Left kidney (tissue), 2 donors: ENCODE measurements around the gene CACNB4. TPM values are rescaled to one million over a fixed set of nuclear protein-coding genes. Genes with fewer than 3 reads are reported as not detected.
A peak's percentile ranks its signal among the peaks of the same experiment; 100 is the strongest.
"Not testable (repeated sequence)": the region's sequence is repeated elsewhere in the genome, so short reads cannot be mapped to it uniquely, and the experiment has no call there.

ENCODE experiments used
- DNase-seq: peaks from one replicate; pipeline ENCODE4 v3.0.0-alpha.2; 2013
- polyA plus RNA-seq: library from polyadenylated mRNA; unstranded; fragments of 120-200 nt; gene quantifications from one replicate; pipeline ENCODE4 v1.2.1, GENCODE V29; 2013; ENCODE audit not compliant: insufficient read length

CACNB4 gene
- polyA plus RNA-seq, 1 donor: 15.5 TPM

DNA sequence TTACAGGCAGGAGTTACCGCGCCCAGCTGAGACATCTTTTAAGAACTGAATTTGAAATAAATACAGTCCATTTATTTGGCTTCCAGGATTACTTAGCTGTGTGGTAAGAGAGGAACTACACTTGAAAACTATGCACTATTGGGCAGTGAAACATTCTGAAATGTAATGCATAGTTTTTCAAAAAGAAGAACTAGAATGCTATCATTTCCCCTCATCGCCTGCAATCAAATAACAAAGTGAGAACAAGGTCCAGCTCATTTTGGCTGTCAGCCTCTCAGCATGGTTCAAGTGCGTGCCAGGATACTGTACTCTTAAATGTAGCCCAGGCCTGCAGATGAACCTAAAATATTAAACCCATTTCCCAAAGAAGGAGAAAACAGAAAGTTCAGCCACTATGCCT, 194.0 kb downstream of the CACNB4 start:
- DNase-seq: no peak

DNA sequence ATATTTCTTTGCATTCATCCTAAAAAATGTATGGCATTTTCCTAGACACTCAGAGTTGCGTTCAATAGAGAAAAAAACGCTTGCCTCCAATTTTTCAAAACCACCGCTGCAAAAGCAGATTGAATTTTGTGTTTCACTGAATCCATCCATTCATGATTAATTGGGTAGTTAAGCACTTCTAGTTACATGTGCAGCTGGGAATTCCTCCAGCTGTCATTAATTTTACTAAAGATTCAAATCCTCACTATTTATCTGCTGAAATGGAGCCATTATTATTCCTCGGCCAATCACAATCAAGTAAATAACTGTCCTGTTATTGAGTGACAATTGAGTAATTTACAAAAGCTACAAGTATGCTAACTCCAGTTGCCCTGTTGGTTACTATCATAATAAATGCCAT, 194.8 kb downstream of the CACNB4 start:
- no peak for DNase-seq

DNA sequence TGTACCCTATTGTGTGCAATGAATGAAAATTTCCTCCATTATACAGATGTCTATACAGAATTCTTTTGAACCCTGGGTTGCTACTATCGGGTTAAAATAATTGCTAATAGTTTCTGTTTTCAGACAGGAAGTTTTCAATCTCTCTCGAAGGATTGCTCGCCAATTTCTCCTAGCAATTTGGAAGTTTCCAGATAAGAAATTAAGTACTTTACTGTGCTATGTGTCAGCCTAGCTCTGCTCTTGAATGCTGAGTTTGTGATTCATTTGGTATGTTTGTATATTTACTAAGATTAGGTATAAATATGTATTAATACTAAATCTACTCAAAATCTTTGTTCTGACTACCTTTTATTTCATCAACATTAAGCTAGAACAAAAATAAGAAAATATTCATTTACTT, 196.0 kb downstream of the CACNB4 start:
- DNase-seq: no peak

DNA sequence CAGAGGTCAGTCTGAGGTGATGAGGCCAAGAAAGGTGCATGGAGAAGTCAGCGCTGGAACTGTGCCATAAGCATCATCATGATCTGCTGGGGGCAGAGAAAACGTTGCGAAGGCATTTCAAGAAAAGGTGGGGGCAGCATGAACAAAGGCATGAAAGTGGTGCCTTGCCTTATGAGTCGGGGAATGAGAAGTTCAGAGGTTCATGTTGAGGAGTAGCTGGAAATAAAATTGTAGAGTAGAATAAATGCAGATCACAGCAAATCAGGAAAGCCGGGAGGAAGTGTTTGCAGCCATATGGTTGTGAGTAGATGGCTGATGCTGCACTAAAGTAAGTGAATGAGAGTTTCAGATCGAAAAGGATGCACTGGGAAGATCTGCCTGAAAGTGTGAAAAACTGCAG, 198.5 kb downstream of the CACNB4 start:
- no peak for DNase-seq

DNA sequence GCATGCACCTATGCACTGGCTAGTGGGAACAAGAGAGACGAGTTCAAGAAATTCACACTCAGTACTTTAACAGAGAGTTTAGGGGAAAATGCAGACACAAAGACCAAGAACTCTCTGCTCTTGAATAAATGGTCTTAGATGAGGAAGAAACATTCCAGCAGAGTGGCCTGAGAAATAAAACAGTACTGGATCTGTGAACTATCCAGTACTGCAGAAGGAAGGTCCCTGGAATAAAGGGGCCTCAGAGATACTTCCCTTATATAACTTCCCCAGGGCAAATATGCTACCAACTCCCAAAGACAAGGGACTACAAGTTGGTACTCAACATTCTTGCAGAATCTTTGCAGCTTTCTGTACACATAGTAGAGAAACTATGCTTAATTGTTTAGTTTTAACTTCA, 199.7 kb downstream of the CACNB4 start:
- no peak for DNase-seq

DNA sequence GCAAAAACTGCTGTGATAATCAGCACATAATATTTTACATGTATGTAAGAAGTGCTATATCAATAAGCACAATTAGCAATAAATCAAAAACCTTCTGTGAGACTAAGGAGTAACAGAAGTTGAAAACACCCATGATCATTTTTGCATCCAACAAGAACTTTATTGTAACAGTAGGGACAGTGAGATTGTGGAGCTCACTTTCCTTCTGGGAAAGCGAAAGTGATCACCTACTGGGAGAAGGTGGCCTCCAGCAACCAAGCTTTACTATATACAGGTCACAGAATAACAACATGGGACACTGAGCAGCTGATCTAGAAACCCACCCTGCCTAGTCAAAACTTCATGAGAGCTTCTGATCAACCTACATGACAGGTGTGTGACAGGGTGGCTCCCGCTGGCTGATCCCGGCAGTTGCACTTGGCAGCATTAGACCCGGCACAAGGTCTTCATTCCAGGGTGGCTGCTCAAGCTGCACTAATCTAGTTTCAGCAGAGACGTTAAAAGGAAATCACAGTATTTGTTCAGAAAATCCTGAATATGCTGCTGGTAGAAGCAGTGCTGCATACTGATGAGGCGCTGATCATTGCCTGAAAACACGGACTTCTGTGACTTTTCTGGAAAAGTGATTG, 207.2 kb downstream of the CACNB4 start:
- DNase-seq: peak; percentile 11

DNA sequence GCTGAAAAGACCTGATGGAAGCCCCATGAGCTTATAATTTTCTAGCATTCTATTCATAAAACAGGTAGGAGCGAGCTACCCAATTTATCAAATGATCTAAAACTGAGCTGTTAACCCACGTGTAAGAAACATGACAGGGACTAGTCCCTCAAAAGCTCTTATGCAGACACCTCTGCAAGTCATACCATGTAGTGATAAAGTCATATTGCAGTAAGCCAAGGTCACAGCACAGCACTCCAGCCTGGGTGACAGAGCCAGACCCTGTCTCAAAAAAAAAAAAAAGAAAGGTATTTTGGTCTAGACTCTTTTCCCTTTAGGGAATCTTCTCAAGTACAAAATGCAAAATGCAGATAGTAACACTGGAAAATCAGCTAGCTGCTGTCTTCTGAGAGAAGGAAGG, 211.7 kb downstream of the CACNB4 start:
- no peak for DNase-seq

DNA sequence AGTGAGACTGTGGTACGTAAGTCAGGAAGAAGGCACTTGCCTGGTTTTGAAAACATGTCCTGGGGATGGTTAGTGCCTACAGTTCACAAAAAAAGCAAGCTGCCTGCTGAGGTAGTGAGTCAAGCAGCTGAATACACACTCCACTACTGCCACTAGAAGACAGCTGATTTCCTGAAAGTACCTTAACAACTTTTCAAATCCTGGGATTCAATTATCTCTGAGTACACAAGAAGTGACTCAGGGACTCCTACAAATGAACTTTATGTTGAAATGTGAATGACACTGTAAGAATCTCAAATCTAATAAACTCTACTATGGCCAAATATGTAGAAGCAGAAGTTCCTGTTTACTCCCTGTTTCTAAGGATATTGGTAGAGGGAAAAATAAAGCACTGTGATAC, 212.6 kb downstream of the CACNB4 start:
- no peak for DNase-seq

DNA sequence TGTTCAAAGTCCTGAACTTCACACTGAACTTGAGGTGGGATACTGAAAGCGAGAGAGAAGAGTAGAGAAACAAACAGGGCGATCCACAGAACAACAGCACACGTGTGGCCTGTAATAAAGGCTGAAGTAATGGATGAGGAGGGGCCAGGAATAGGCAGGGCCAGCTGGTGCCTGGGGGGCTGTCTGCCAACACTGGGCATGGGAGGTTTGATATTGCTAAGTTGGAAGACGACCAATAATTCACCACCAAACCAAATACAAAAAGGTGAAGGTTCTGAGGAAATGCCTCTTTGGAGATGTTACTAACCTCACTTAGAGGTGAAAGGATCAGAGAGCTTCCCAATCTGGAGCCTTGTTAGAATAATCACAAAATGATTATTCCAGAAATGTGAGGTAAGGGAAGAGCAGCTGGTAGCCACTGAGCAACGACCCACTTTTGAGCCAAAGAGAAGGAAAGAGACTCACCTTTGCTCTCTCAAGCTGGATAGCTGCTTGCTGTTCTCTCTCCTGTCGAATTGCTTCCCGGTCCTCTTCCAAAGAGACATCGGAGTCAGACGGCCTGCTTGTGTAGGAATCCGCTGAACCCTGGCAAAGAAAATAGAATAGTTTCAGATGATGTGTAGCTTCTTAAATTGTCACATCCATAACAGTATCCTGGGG, 215.9 kb downstream of the CACNB4 start:
- DNase-seq: no peak

DNA sequence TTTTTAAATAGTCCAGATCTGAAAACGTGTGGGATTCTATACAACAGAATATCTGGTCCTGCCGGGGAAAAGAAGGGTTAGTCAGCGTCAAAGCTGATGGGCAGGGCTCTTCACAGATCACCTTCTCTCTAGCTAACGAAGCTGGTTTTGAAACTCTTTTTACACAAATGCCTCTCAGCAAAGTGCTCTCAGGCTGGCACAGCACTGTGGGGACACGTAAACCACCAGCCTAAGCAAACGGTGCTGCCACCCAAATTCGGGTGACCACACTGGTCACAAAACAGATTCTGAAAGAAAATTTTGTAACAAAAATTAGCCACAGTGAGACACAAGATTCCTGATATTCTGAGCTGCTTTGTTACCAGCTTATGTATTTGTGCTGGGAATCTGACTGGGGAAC, 217.5 kb downstream of the CACNB4 start:
- DNase-seq: no peak

DNA sequence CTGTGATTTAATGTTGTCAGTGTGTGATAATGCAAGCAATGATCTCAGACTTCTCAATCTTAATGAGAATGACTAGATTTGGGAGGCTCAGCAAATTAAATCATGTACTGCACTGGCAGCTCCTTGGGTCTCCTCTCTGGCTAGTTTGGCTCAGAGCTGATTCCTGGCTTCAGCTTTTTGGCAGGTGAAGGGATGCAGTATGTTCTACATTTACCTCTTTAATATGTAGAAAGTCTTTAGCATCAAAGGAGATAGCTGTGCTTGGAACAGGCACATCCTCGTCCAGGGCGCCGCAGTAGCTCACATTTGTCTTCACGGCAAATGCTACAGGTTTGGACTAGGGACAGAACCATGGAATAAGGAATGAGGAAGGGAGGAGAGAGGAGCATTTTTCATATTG, 218.3 kb downstream of the CACNB4 start:
- DNase-seq: no peak

DNA sequence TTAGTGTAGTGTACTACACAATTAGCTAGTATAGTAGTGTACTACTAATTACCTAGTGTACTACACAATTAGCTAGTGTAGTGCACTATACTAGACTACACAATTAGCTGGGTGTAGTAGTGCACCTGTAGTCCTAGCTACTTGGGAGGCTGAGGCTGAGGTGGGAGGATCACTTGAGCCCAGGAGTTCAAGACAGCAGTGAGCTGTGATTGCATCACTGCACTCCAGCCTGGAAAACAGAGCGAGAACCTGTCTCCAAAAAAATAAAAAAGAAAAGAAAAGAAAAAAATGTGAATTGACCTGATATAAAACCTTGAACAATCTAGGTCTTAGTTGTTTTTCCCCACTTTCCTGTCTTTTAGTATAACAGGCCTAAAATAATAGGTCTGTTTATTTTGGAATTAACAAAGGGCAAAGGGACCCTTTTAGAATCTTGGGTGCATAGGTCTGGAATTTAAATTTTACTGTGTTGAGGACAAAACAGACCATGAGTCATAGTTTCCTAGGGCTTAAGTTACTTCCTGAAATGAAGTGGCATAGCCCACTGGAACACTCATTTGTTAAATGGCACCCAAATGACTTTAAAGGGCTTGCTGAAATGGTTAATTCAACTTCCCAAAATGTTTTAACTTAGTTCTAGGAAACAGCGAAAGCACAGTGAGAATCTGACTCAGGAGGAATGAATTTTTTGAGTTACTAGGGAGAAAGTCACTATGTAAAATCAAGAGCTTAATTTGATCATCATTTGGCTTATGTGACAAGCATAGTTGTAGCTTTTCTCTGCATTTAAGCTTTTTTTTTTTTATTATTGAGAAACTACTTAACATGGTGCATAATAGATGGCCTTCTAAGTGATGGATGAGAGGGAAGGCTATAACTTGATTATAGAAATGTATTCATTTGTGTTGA, 219.9 kb downstream of the CACNB4 start:
- no peak for DNase-seq

DNA sequence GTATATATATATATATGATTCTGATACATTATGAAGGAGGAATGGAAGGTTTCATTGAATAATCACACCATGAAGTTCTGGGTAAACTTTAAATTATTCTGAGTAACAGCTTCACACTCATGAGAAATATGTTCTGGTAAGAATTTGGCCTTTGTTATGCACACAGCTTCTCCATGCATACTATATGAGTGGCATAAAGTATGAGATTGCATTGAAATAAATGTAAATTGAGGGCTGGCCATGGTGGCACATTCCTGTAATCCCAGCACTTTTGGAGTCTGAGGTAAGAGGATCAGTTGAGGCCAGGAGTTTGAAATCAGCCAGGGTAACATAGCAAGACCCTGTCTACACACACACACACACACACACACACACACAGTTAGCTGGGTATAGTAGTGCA, 220.6 kb downstream of the CACNB4 start:
- no peak for DNase-seq

DNA sequence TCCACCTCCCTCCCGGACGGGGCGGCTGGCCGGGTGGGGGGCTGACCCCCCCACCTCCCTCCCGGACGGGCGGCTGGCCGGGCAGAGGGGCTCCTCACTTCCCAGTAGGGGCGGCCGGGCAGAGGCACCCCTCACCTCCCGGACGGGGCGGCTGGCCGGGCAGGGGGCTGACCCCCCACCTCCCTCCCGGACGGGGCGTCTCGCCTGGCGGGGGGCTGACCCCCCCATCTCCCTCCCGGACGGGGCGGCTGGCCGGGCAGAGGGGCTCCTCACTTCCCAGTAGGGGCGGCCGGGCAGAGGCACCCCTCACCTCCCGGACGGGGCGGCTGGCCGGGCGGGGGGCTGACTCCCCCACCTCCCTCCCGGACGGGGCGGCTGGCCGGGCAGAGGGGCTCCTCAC, 223.2 kb downstream of the CACNB4 start:
- not testable (repeated sequence) for DNase-seq

DNA sequence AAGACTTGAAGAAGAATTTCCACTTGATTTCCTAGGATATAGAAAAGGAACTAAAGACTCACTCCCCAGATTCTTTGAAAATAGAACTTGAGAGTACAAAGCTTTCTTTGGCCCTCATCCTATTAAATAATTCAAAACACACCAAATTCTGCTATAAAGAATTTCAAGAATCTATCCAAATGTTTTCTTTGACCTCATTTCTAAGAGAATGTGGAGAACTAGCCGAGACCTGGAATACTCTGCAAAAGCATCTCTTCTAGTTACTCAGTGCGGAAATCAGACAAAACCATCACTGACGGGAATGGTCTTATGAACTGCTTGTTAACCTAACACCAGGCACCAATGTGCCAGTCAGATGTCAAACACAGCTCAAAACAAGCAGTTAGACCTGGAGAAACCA, 226.4 kb downstream of the CACNB4 start:
- no peak for DNase-seq

DNA sequence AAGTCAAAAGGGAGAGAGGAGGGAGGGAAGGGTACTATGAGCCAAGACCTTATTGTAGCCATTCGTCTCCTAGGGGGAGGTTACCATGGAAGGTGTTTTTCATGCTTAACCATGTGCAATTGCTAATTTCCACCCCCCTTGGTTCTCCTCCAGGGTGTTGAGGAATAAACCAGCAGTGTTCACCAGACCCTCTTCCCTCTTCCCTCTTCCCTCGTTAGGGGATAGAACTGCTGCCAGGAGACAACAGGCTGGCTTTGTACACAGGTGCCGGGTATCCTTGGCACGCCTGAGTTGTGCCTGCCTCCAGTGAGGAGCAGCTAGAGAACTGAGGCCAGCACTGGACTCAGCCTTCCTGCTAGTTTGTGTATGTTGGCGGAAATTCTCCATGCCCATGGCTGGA, 229.6 kb downstream of the CACNB4 start:
- DNase-seq: no peak

DNA sequence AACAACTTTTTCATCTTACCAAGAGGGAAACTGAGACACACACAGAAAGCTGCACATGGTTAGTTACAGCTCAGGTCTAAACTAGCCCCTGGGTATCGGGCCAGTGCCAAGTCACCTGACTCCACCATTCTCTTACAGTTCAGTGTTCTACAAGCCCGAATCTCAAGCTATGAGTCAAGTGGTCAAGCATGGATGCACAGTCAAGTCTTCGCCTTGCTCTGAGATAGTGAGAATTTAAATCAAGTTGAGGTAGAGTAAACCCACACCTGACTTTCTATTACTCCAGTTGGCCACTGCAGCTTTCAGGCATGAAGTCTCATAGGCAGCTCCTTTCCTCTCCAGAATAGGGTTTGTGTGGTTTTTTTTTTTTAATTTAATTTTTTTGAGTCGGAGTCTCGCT, 236.1 kb downstream of the CACNB4 start:
- no peak for DNase-seq

DNA sequence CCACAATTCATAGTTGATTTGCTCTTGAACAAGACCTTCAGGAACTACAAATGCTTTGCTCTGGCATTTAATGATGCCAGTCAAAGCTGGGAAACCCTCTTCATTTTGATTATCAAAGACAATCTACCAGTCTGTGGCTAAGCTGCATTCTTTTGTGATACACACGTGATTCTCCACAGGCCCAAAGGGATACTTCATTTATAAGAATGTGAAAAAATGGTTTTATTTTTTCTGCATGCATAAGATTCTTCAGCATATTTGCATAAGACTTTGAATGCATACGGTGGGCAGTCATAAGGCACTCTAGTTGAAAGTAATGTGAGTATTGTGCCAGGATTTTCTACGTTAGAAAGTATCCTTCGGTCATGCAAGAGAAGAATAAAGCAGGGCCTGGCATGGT, 237.7 kb downstream of the CACNB4 start:
- no peak for DNase-seq

DNA sequence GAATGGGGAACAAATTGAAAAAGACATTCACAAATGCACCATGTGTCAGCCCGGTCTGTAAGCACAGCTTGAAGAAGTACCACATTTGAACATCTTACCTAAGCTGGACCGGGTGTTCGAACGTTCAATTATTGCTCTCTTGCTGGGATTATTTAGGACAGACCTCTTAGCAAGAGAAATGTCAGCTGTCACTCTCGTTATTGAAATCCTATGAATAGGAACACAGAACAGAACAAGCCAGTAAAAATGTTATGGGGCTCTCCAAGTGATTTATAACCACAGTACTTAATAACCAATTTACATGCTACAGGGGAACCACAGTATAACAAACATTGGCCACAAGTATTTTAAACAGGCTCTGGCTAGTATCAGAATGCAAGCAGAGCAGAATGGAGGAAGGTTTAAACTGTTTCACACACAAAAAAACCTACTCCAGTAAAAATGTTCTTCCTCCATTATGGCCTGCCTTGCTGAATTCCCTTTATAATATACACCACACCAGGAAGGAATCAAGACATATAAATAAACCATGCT, 238.2 kb downstream of the CACNB4 start:
- DNase-seq: no peak

DNA sequence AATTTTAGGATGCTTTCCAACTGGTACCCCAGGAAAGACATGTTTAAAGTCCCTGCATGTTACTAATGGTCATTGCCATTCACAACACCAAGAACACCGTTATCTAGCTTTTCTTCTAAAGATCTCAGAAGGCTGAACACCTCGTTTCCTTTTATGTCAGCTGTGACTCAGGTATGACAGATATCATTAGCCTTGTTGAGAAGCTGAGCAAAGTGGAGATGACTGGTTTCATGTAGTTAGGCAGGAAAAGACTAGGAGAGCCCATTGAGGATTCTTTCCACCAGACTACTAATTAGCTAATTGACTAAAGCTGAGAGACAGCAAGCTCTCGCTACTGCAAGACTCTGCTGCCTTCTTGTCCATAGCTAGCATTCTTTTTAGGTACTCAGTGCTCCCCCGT, 238.6 kb downstream of the CACNB4 start:
- no peak for DNase-seq

DNA sequence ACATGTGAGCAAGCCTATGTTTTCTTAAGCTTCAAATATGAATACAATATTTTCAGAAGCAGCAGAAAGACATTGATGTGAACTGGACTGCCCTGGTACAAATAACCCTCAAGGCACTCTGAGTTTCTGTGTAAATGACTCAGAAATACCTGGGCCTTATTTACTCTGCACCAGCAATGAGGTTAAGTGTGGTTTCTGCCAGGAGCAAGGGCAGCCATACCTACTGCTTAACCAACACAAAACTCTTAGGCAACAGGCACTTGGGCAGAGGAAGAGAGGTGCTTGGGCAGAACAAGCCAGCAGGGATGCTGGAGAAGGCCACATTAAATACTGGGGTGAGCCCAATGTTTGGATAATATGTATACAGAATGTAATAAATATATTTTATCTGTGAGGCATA, 241.2 kb downstream of the CACNB4 start:
- DNase-seq: no peak

DNA sequence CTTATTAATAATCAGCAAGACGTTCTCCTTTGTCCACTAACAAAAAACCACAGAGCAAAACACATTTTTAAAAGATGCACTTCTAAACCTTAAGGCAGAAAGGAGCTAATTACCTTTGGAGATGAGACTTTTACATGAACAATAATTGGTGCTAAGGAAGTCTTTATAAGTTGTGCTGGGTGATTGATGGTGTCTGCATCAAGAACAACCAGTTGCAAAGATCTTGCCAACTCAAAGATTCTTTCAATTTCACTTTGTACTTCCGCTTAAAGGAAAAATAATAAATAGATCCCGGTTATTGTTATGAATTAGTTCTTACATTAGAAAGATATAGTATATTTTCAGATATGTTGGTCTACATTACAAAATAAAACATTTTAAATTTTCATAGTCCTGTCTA, 243.7 kb downstream of the CACNB4 start:
- no peak for DNase-seq
